ENCODE data around the gene MLLT10.
"Not testable (repeated sequence)": the region's sequence is repeated elsewhere in the genome, so short reads cannot be mapped to it uniquely, and the experiment has no call there.

Gene MLLT10

GRCh38 chr10:21692916-21693315, 158.9 kb downstream of the MLLT10 start:
- peaks cover 87% of the 10 kb centered on the region for H3K36me3 Mint-ChIP-seq (ENCODE audit: low read depth)
- intact Hi-C loops (cut with micrococcal nuclease), result no loop called here
- no peaks in the 10 kb centered on the region for H3K27me3 Mint-ChIP-seq
- H3K4me3 Mint-ChIP-seq, result no peak overlapping the region
- H3K4me1 Mint-ChIP-seq (ENCODE audit: low read depth), result no peaks in the 10 kb centered on the region
- peaks cover 3% of the 10 kb centered on the region for H3K9me3 Mint-ChIP-seq
- no peak overlapping the region for H3K27ac Mint-ChIP-seq

GRCh38 chr10:21693418-21693817, 159.4 kb downstream of the MLLT10 start:
- Mint-ChIP-seq H3K4me1 (ENCODE audit: low read depth) (no peaks in the 10 kb centered on the region), H3K4me3 (no peak overlapping the region), H3K36me3 (ENCODE audit: low read depth) (peaks cover 87% of the 10 kb centered on the region), H3K27me3 (no peaks in the 10 kb centered on the region), H3K27ac (no peak overlapping the region), H3K9me3 (peaks cover 8% of the 10 kb centered on the region)
- intact Hi-C loops (cut with micrococcal nuclease), result no loop called here

- H3K4me3 Mint-ChIP-seq, result no peak overlapping the region
- H3K36me3 Mint-ChIP-seq (ENCODE audit: low read depth), result peaks cover 92% of the 10 kb centered on the region
- H3K9me3 Mint-ChIP-seq, result peaks cover 20% of the 10 kb centered on the region
- no peaks in the 10 kb centered on the region for H3K27me3 Mint-ChIP-seq
- intact Hi-C loops (cut with micrococcal nuclease), result no loop called here
- no peaks in the 10 kb centered on the region for H3K4me1 Mint-ChIP-seq (ENCODE audit: low read depth)
- no peak overlapping the region for H3K27ac Mint-ChIP-seq
Observed at GRCh38 chr10:21694631-21695030, 160.6 kb downstream of the MLLT10 start.

GRCh38 chr10:21696302-21696701, 162.3 kb downstream of the MLLT10 start:
- Mint-ChIP-seq H3K27me3 (no peaks in the 10 kb centered on the region), H3K4me3 (no peak overlapping the region), H3K36me3 (ENCODE audit: low read depth) (peaks cover 92% of the 10 kb centered on the region), H3K9me3 (peaks cover 37% of the 10 kb centered on the region), H3K27ac (no peak overlapping the region), H3K4me1 (ENCODE audit: low read depth) (no peaks in the 10 kb centered on the region)
- intact Hi-C loops (cut with micrococcal nuclease), result no loop called here

GRCh38 chr10:21699575-21699974, 165.5 kb downstream of the MLLT10 start:
- Mint-ChIP-seq H3K4me1 (ENCODE audit: low read depth) (peaks cover 12% of the 10 kb centered on the region), H3K27ac (no peak overlapping the region), H3K4me3 (no peak overlapping the region), H3K27me3 (no peaks in the 10 kb centered on the region), H3K9me3 (peaks cover 38% of the 10 kb centered on the region), H3K36me3 (ENCODE audit: low read depth) (peaks cover 79% of the 10 kb centered on the region)
- intact Hi-C loops (cut with micrococcal nuclease), result no loop called here

GRCh38 chr10:21700474-21700873, 166.4 kb downstream of the MLLT10 start:
- intact Hi-C loops (cut with micrococcal nuclease), result no loop called here
- Mint-ChIP-seq H3K27ac (no peak overlapping the region), H3K9me3 (peaks cover 38% of the 10 kb centered on the region), H3K36me3 (ENCODE audit: low read depth) (peaks cover 79% of the 10 kb centered on the region), H3K4me3 (no peak overlapping the region), H3K27me3 (no peaks in the 10 kb centered on the region), H3K4me1 (ENCODE audit: low read depth) (peaks cover 16% of the 10 kb centered on the region)

GRCh38 chr10:21702633-21703111, 168.6 kb downstream of the MLLT10 start:
- Mint-ChIP-seq H3K4me1 (ENCODE audit: low read depth) (peaks cover 23% of the 10 kb centered on the region), H3K36me3 (ENCODE audit: low read depth) (peaks cover 75% of the 10 kb centered on the region), H3K27ac (no peak overlapping the region), H3K27me3 (no peaks in the 10 kb centered on the region), H3K9me3 (peaks cover 38% of the 10 kb centered on the region), H3K4me3 (no peak overlapping the region)
- intact Hi-C loops (cut with micrococcal nuclease), result no loop called here

GRCh38 chr10:21705142-21705827, 171.3 kb downstream of the MLLT10 start:
- Mint-ChIP-seq H3K27me3 (no peaks in the 10 kb centered on the region), H3K4me1 (ENCODE audit: low read depth) (peaks cover 31% of the 10 kb centered on the region), H3K4me3 (no peak overlapping the region), H3K9me3 (peaks cover 11% of the 10 kb centered on the region), H3K36me3 (ENCODE audit: low read depth) (peaks cover 75% of the 10 kb centered on the region), H3K27ac (no peak overlapping the region)
- intact Hi-C loops (cut with micrococcal nuclease), result no loop called here

GRCh38 chr10:21705828-21706176, 171.8 kb downstream of the MLLT10 start:
- Mint-ChIP-seq H3K27me3 (no peaks in the 10 kb centered on the region), H3K4me1 (ENCODE audit: low read depth) (peaks cover 36% of the 10 kb centered on the region), H3K27ac (no peak overlapping the region), H3K4me3 (no peak overlapping the region), H3K36me3 (ENCODE audit: low read depth) (peaks cover 71% of the 10 kb centered on the region), H3K9me3 (peaks cover 6% of the 10 kb centered on the region)
- intact Hi-C loops (cut with micrococcal nuclease), result no loop called here

- Mint-ChIP-seq H3K27me3 (no peaks in the 10 kb centered on the region), H3K36me3 (ENCODE audit: low read depth) (peaks cover 69% of the 10 kb centered on the region), H3K4me1 (ENCODE audit: low read depth) (peaks cover 36% of the 10 kb centered on the region), H3K9me3 (no peaks in the 10 kb centered on the region), H3K27ac (no peak overlapping the region), H3K4me3 (no peak overlapping the region)
- intact Hi-C loops (cut with micrococcal nuclease), result no loop called here
Observed at GRCh38 chr10:21707498-21707897, 173.5 kb downstream of the MLLT10 start.

GRCh38 chr10:21712975-21713374, 178.9 kb downstream of the MLLT10 start:
- H3K36me3 Mint-ChIP-seq (ENCODE audit: low read depth), result peaks cover 92% of the 10 kb centered on the region
- H3K27me3 Mint-ChIP-seq, result no peaks in the 10 kb centered on the region
- peaks cover 9% of the 10 kb centered on the region for H3K9me3 Mint-ChIP-seq
- peaks cover 30% of the 10 kb centered on the region for H3K4me1 Mint-ChIP-seq (ENCODE audit: low read depth)
- H3K4me3 Mint-ChIP-seq, result no peak overlapping the region
- H3K27ac Mint-ChIP-seq, result peak overlapping the region; percentile 5
- intact Hi-C loops (cut with micrococcal nuclease), result no loop called here

- Mint-ChIP-seq H3K9me3 (peaks cover 12% of the 10 kb centered on the region), H3K36me3 (ENCODE audit: low read depth) (peaks cover 86% of the 10 kb centered on the region), H3K4me3 (no peak overlapping the region), H3K4me1 (ENCODE audit: low read depth) (peaks cover 19% of the 10 kb centered on the region), H3K27me3 (no peaks in the 10 kb centered on the region), H3K27ac (no peak overlapping the region)
- intact Hi-C loops (cut with micrococcal nuclease), result no loop called here
Observed at GRCh38 chr10:21715531-21716195, 181.6 kb downstream of the MLLT10 start.

- Mint-ChIP-seq H3K4me1 (ENCODE audit: low read depth) (peaks cover 12% of the 10 kb centered on the region), H3K27ac (peak overlapping the region; percentile 21), H3K9me3 (peaks cover 12% of the 10 kb centered on the region), H3K36me3 (ENCODE audit: low read depth) (peaks cover 76% of the 10 kb centered on the region)
- H3K4me3 Mint-ChIP-seq; intact Hi-C loops (cut with micrococcal nuclease); H3K27me3 Mint-ChIP-seq: not testable (repeated sequence)
Observed at GRCh38 chr10:21717437-21718054, 183.5 kb downstream of the MLLT10 start.

GRCh38 chr10:21719502-21719901, 185.5 kb downstream of the MLLT10 start:
- Mint-ChIP-seq H3K36me3 (ENCODE audit: low read depth) (peaks cover 58% of the 10 kb centered on the region), H3K27ac (no peak overlapping the region), H3K4me1 (ENCODE audit: low read depth) (peaks cover 17% of the 10 kb centered on the region), H3K9me3 (peaks cover 12% of the 10 kb centered on the region), H3K27me3 (no peaks in the 10 kb centered on the region), H3K4me3 (no peak overlapping the region)
- intact Hi-C loops (cut with micrococcal nuclease), result no loop called here
